HG02763 (cell line): ENCODE measurements around the gene PROS1.

Experiments
- ATAC-seq: cut with Tn5 transposase; IDR thresholded peaks from one replicate; pipeline ENCODE4 v1.9.1; 2021; ENCODE audit warnings: mild to moderate bottlenecking, moderate library complexity; ENCODE audit not compliant: unreplicated experiment

Gene PROS1

DNA sequence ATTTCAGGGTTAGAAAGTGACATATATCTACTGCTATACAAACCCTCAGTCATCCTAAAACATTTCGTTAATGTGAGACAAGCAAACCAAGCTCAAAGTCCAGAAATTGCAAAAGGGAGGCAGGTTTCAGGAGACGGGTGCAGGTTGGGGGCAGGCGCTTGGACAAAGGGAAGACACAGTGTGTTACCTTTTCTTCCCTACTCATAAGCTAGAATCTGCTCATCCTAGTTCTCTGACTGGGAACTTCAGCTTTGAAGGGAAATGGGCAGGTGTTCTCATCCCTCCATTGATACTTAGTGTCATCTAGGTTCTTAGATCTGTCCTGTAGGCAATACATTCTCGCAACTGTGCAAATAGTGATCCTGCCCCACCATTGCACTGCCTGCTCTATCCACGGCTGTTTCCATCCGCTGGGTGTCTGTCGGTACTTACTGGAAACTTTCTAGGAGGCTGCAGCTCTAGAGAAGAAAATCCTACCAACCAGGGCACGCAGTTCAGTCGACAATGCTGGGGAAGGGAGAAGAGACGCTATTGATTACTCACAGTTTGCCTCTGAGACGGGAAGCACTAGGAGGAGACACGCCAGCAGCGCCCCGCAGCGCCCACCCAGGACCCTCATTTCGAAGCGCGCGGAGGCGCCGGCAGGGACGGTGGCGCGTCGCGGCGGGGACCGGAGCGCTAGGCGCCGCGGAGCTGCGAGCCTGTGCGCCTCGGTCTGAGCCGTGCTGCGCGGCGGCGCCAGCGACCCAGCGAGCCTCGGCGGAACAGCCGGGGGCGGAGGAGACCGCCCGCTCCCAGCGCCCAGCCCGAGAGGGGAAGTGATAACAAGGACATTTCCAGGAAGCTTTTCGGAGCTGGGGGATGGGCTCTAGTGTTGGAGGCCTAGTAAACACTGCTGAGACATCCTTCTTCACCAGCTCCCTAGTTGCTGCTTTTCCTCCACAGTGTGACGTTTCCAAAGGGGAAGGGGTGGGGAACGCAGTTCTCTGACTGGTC lies at the start of gene PROS1:
Gene PROS1, minus strand, starts transcription at position 766 of the 996 bp plus-strand sequence. Its CDS starts 147 bp downstream, at position 619.
- peak; percentile 89 for ATAC-seq

GRCh38 chr3:94020293-94020692 lies 46.6 kb upstream of the PROS1 start:
- ATAC-seq, result no peak

GRCh38 chr3:94019659-94020058 lies 46.0 kb upstream of the PROS1 start:
- no peak for ATAC-seq

- no peak for ATAC-seq
Measured at GRCh38 chr3:94015025-94015424, 41.3 kb upstream of the PROS1 start.

GRCh38 chr3:94012185-94012584 lies 38.5 kb upstream of the PROS1 start:
- no peak for ATAC-seq

- ATAC-seq, result no peak
Measured at GRCh38 chr3:94011233-94011711, 37.6 kb upstream of the PROS1 start.

DNA sequence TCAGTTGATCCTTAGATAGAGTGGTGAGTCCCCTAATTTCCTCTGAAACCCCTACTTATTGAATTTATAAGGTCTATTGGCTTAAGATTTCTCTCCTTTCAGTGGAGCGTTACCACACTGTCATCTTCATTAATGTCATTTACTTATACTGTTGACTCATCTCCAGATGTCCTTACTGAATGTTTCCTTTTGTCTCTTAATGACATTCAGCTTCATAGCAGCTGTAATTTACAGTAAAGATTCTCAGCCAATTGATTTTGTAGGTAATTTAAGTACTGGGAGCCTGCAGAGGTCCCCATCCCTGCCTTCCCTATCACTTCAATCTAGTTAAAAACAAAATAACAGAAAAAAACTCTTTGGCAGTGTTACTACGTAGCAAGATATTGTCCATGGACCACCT lies 35.9 kb upstream of the PROS1 start:
- ATAC-seq, result no peak

DNA sequence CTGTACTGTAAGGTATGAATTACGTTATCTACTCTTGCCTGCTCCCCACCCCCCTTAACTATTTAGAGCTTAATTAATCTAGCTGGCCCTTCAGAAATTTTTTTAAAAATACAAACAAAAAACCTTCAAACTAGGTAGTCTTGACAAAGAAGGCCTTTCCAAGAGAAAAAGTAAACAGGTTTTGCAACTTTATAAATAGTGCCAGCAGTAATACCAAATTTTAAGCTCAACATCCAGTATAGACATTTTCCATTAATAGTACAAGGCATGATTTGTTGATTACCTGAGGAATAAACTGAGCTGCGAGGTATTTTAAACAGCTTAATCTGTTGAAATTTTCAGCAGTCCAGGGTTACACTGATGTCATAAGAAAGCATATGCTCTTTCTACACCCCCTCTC lies 34.6 kb upstream of the PROS1 start:
- no peak for ATAC-seq

- ATAC-seq, result peak; percentile 94
Measured at GRCh38 chr3:94004301-94004910, 30.7 kb upstream of the PROS1 start.

GRCh38 chr3:94001827-94002495 lies 28.3 kb upstream of the PROS1 start:
- no peak for ATAC-seq

DNA sequence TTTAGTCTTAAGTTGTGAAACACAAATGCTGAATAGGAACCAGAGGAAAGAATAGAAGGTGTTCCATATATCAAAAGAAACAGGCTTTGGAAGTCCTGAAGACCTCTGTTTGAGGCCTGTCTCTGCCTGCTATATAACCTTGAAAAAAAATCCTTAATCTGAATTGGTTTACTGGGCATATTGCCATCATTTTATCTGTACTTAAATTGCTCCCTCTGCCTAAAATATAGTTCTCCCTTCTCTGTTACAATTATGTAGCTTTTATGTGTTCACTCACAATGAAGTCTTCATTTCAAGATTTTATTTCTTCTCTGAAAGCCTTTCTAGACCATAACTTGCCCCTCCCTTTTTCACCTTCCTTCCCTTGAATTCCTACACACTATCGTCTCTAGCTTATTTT lies 27.5 kb upstream of the PROS1 start:
- ATAC-seq, result no peak

- no peak for ATAC-seq
Measured at GRCh38 chr3:93994056-93994455, 20.4 kb upstream of the PROS1 start.

- no peak for ATAC-seq
Measured at GRCh38 chr3:93992207-93992606, 18.5 kb upstream of the PROS1 start.

GRCh38 chr3:93991631-93992030 lies 17.9 kb upstream of the PROS1 start:
- ATAC-seq, result no peak

- no peak for ATAC-seq
Measured at GRCh38 chr3:93989241-93989640, 15.5 kb upstream of the PROS1 start.

DNA sequence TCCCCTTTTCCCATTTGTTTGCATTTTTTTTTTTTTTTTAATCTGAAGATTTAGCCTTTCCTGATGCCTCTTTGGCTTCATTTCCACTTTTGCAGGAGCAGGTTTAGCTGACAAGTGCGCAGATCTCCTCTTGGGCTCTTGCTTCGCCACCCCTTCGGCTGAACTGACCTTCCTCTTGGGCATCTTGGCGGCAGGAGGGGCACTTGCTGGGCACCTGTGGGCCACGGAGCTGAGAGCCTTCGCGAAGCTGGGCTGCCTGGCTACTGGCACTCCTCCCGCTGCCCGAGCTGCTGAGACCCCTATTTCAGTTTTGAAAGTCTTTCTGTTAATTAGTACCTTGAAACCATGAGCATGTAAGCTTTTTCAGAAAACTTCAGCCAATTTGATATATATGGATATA lies 15.1 kb upstream of the PROS1 start:
- ATAC-seq, result no peak

DNA sequence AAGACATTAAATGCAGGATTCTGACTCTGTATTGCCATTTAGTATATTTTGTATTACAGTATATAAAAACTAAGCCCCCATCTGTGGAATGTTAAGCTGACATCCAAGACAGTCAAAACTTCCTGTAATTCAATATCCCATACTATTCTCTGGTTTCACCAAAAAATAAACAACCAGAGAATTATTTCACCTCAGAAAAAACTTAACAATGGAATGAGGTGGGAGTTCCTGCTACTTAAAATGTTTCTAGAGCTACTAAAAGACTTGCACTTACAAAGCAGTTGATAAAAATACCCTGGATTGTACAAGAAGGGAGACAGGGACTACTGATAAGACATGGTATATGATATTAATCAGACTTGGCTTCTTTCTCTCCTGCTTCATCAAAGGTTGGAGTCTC lies 14.6 kb upstream of the PROS1 start:
- no peak for ATAC-seq

- no peak for ATAC-seq
Measured at GRCh38 chr3:93984618-93985017, 10.9 kb upstream of the PROS1 start.

DNA sequence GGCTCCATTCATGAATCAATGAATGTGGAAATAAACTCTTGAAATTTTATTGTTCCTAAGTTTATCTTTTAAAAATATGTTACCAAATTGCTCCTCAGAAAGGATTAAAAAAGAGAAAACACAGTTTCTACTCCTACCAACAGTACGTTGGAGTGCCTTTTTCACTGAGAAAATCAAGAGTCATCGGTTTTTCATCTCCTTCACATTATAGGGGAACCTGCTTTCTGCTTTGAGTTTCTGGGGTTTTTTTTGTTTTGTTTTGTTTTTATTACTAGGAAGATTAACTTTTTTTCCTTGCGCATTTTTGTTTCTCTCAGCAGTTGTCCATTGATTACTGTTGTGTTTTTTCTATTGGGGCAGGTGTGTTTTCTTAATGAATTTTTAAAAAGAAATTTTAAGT lies 9.7 kb upstream of the PROS1 start:
- no peak for ATAC-seq

GRCh38 chr3:93981649-93982048 lies 8.0 kb upstream of the PROS1 start:
- no peak for ATAC-seq

DNA sequence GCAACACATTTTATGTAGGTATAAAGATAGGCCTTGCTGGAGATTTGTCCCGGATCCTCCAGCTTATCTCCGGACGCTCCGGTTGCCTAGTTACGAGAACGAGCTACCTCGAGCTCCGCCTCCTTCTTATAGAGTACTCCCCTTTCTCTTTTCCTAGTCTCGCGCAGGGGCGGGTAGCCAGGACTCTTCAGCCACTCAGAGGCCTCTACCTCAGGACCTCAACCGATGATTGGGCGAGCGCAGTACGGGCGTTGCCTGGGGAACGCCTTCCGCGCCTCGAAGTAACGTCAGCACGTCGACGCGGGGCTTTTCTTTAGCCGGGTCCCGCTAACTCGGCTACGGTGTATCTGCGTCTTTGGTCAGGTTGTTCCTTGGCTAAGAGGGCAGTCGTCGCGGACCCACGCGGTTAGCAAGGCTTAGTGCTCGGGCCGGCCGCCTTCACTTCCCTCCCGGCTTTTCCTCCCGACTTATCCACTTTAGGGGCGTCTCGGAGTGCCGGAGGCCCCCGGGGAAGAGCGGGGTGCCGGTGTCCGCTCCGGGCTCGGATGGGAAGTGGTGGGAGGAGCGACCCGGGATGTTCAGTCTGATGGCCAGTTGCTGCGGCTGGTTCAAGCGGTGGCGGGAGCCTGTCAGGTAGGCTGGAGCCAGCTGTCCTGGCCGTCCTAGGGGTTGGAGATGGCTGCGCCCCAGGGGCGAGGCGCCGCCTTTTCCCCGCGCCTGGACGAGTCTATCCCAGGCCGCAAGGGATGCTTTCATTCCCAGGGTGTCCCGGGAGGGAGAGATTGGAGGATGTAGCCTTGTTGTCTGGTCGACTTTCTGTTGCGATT lies 6.4 kb upstream of the PROS1 start, which contains the start of gene ARL13B:
Gene ARL13B, plus strand, starts transcription at position 306 of the 827 bp plus-strand sequence. Its CDS starts 269 bp downstream, at position 575.
- peak; percentile 100 for ATAC-seq
